Nephron progenitor cell (in vitro differentiated cells): Measurements from ENCODE around the gene TANK.

ENCODE experiments used
- DNase-seq: peaks from one replicate; pipeline ENCODE4 v3.0.0; 2021
- H3K27ac Mint-ChIP-seq: 2 replicates; pipeline ENCODE4 v1.8.0; 2021; ENCODE audit warnings: mild to moderate bottlenecking, moderate library complexity, mixed read lengths
- H3K27me3 Mint-ChIP-seq: 2 replicates; pipeline ENCODE4 v1.8.0; 2021; ENCODE audit warnings: mild to moderate bottlenecking, low read depth, mixed read lengths; ENCODE audit not compliant: poor library complexity
- H3K36me3 Mint-ChIP-seq: 2 replicates; pipeline ENCODE4 v1.8.0; 2021; ENCODE audit warnings: low read depth, mixed read lengths
- H3K4me1 Mint-ChIP-seq: 2 replicates; pipeline ENCODE4 v1.8.0; 2021; ENCODE audit warnings: mixed read lengths
- H3K4me3 Mint-ChIP-seq: 2 replicates; pipeline ENCODE4 v1.8.0; 2021; ENCODE audit warnings: mild to moderate bottlenecking, moderate library complexity, mixed read lengths
- H3K9me3 Mint-ChIP-seq: 2 replicates; pipeline ENCODE4 v1.8.0; 2021; ENCODE audit warnings: mild to moderate bottlenecking, moderate library complexity, mixed read lengths
- CTCF ChIP-seq: fragments of 200-600 bp; sonication (generic); IDR thresholded peaks from 2 replicates; pipeline ENCODE4 v1.5.0; 2021; ENCODE audit warnings: antibody characterized with exemption

Gene TANK

GRCh38 chr2:161121622-161122021 is 38.6 kb upstream of the TANK start:
- Mint-ChIP-seq H3K4me1 (peaks cover 33% of the 10 kb centered on the region), H3K27ac (no peak overlapping the region), H3K9me3 (no peaks in the 10 kb centered on the region), H3K27me3 (no peaks in the 10 kb centered on the region), H3K36me3 (no peaks in the 10 kb centered on the region), H3K4me3 (no peak overlapping the region)
- no peak for DNase-seq
- no peak for TF ChIP-seq CTCF

- no peak for DNase-seq
- no peak for TF ChIP-seq CTCF
- no peaks in the 10 kb centered on the region for H3K36me3 Mint-ChIP-seq
- peak overlapping the region; percentile 5 for H3K27ac Mint-ChIP-seq
- peaks cover 33% of the 10 kb centered on the region for H3K4me1 Mint-ChIP-seq
- H3K9me3 Mint-ChIP-seq, result no peaks in the 10 kb centered on the region
- H3K27me3 Mint-ChIP-seq, result no peaks in the 10 kb centered on the region
- no peak overlapping the region for H3K4me3 Mint-ChIP-seq
Measured at GRCh38 chr2:161122772-161123530, 37.3 kb upstream of the TANK start.

GRCh38 chr2:161123531-161124030 is 36.6 kb upstream of the TANK start:
- H3K4me1 Mint-ChIP-seq, result peaks cover 33% of the 10 kb centered on the region
- no peak for DNase-seq
- no peaks in the 10 kb centered on the region for H3K27me3 Mint-ChIP-seq
- peak overlapping the region; percentile 5 for H3K27ac Mint-ChIP-seq
- TF ChIP-seq CTCF, result no peak
- H3K4me3 Mint-ChIP-seq, result no peak overlapping the region
- H3K36me3 Mint-ChIP-seq, result no peaks in the 10 kb centered on the region
- no peaks in the 10 kb centered on the region for H3K9me3 Mint-ChIP-seq

GRCh38 chr2:161124201-161124600 is 36.0 kb upstream of the TANK start:
- Mint-ChIP-seq H3K27me3 (peaks cover 3% of the 10 kb centered on the region), H3K27ac (no peak overlapping the region), H3K4me1 (peaks cover 33% of the 10 kb centered on the region), H3K36me3 (no peaks in the 10 kb centered on the region), H3K9me3 (no peaks in the 10 kb centered on the region), H3K4me3 (no peak overlapping the region)
- no peak for DNase-seq
- TF ChIP-seq CTCF, result no peak

- Mint-ChIP-seq H3K27me3 (peaks cover 3% of the 10 kb centered on the region), H3K27ac (no peak overlapping the region), H3K4me3 (no peak overlapping the region), H3K4me1 (peaks cover under 1% of the 10 kb centered on the region), H3K9me3 (peaks cover 3% of the 10 kb centered on the region), H3K36me3 (no peaks in the 10 kb centered on the region)
- DNase-seq, result no peak
- no peak for TF ChIP-seq CTCF
Measured at GRCh38 chr2:161128885-161129284, 31.3 kb upstream of the TANK start.

GRCh38 chr2:161130354-161130753 is 29.9 kb upstream of the TANK start:
- Mint-ChIP-seq H3K36me3 (no peaks in the 10 kb centered on the region), H3K27ac (no peak overlapping the region), H3K4me1 (peaks cover 13% of the 10 kb centered on the region), H3K9me3 (peaks cover 3% of the 10 kb centered on the region), H3K4me3 (no peak overlapping the region), H3K27me3 (peaks cover 3% of the 10 kb centered on the region)
- TF ChIP-seq CTCF, result no peak
- no peak for DNase-seq
